ENCODE data around the gene ADAMTSL1.

Gene ADAMTSL1

GRCh38 chr9:18461496-18461895 lies 12.5 kb upstream of the ADAMTSL1 start:
- in situ Hi-C loops (cut with MboI; ENCODE audit: low pct_unique_long_range_greater_than_20kb, low sequenced_read_pairs, unreplicated experiment) = no loop called here
- TF ChIP-seq, protein P1, sequence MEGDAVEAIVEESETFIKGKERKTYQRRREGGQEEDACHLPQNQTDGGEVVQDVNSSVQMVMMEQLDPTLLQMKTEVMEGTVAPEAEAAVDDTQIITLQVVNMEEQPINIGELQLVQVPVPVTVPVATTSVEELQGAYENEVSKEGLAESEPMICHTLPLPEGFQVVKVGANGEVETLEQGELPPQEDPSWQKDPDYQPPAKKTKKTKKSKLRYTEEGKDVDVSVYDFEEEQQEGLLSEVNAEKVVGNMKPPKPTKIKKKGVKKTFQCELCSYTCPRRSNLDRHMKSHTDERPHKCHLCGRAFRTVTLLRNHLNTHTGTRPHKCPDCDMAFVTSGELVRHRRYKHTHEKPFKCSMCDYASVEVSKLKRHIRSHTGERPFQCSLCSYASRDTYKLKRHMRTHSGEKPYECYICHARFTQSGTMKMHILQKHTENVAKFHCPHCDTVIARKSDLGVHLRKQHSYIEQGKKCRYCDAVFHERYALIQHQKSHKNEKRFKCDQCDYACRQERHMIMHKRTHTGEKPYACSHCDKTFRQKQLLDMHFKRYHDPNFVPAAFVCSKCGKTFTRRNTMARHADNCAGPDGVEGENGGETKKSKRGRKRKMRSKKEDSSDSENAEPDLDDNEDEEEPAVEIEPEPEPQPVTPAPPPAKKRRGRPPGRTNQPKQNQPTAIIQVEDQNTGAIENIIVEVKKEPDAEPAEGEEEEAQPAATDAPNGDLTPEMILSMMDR (IDR thresholded peaks at IDR 0.05; ENCODE audit: extremely low read depth, insufficient read depth, missing control alignments) = no peak
- DNase-seq (ENCODE audit: low spot score) = no peak

- DNase-seq (ENCODE audit: low spot score) = no peak
- TF ChIP-seq, protein P1 (IDR thresholded peaks at IDR 0.05; ENCODE audit: extremely low read depth, insufficient read depth, missing control alignments) = no peak
- in situ Hi-C loops (cut with MboI; ENCODE audit: low pct_unique_long_range_greater_than_20kb, low sequenced_read_pairs, unreplicated experiment) = no loop called here
These were observed 10.0 kb upstream of the ADAMTSL1 start for GRCh38 chr9:18463991-18464390.

- in situ Hi-C loops (cut with MboI; ENCODE audit: low pct_unique_long_range_greater_than_20kb, low sequenced_read_pairs, unreplicated experiment) = no loop called here
- TF ChIP-seq, protein P1 (IDR thresholded peaks at IDR 0.05; ENCODE audit: extremely low read depth, insufficient read depth, missing control alignments) = no peak
- no peak for DNase-seq (ENCODE audit: low spot score)
These were observed 7.9 kb upstream of the ADAMTSL1 start for GRCh38 chr9:18466101-18466500.

DNA sequence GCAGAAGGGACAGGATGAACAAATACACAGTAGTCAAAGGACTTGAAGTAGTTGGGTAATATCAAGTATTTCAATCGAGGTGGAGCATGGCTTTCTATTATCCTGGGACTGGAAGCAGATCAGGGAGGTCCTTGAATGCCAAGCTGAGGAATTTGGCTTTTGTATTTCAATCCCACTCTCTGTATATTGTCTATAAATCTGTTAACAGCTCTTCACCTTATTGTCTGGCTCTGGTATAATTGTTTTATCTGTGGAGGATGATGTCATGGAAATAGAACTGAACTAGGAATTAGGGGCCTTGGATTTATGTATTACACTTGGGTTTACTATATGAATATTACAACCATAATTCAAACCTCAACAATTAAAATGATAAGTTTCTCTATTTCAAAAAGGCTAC lies 6.3 kb upstream of the ADAMTSL1 start:
- no peak for DNase-seq (ENCODE audit: low spot score)
- TF ChIP-seq, protein P1 (IDR thresholded peaks at IDR 0.05; ENCODE audit: extremely low read depth, insufficient read depth, missing control alignments) = no peak
- in situ Hi-C loops (cut with MboI; ENCODE audit: low pct_unique_long_range_greater_than_20kb, low sequenced_read_pairs, unreplicated experiment) = no loop called here

DNA sequence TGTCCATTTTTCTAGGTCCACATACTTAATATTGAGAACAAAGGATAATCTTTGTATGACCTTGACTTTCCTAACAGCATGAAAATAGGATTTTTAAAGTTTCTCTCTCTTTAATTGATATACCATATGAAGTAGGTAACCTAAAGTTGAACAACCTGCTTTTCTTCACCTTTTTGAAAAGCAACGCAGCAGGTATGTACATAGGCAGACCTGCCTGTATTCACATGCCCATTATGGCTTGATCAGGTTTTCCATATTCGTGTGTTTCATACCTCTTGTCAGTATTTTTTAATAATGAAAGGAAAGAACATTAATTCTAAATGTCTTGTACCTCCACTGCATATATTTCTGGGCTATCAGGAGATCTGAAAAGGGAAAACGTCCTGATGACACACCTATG lies 1.5 kb upstream of the ADAMTSL1 start:
- no peak for DNase-seq (ENCODE audit: low spot score)
- in situ Hi-C loops (cut with MboI; ENCODE audit: low pct_unique_long_range_greater_than_20kb, low sequenced_read_pairs, unreplicated experiment) = no loop called here
- TF ChIP-seq, protein P1 (IDR thresholded peaks at IDR 0.05; ENCODE audit: extremely low read depth, insufficient read depth, missing control alignments) = no peak

DNA sequence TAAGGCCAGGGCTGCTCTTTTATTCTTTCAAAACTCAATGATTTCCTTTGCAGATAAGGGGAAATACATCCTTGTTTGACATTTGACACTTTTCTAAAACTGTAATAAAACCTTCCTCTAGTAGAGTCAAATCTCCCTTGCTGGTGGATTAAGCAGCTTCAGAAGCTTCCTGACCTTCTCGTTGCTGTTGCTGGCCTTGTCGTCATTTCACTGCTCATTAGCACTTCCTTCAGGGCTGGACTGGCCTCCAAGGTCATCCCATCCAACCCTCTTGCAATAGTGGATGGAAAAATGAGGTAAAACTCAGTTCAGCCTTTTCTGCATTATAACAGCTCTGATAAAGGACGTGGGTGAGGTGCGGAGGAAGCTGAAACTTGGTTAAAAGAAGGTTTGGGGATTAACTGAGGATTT lies 1.1 kb upstream of the ADAMTSL1 start:
- TF ChIP-seq, protein P1 (IDR thresholded peaks at IDR 0.05; ENCODE audit: extremely low read depth, insufficient read depth, missing control alignments) = no peak
- in situ Hi-C loops (cut with MboI; ENCODE audit: low pct_unique_long_range_greater_than_20kb, low sequenced_read_pairs, unreplicated experiment) = no loop called here
- DNase-seq (ENCODE audit: low spot score) = no peak

GRCh38 chr9:18474783-18475182 lies 830 bp downstream of the ADAMTSL1 start:
- TF ChIP-seq, protein P1 (IDR thresholded peaks at IDR 0.05; ENCODE audit: extremely low read depth, insufficient read depth, missing control alignments) = no peak
- DNase-seq (ENCODE audit: low spot score) = no peak
- in situ Hi-C loops (cut with MboI; ENCODE audit: low pct_unique_long_range_greater_than_20kb, low sequenced_read_pairs, unreplicated experiment) = no loop called here
